ENCODE data around the gene SDR9C7. TPM values are rescaled to one million over a fixed set of nuclear protein-coding genes. Genes with fewer than 3 reads are reported as not detected.
"Not testable (repeated sequence)": the region's sequence is repeated elsewhere in the genome, so short reads cannot be mapped to it uniquely, and the experiment has no call there.

Gene SDR9C7
- polyA plus RNA-seq, 3 donors: not detected

DNA sequence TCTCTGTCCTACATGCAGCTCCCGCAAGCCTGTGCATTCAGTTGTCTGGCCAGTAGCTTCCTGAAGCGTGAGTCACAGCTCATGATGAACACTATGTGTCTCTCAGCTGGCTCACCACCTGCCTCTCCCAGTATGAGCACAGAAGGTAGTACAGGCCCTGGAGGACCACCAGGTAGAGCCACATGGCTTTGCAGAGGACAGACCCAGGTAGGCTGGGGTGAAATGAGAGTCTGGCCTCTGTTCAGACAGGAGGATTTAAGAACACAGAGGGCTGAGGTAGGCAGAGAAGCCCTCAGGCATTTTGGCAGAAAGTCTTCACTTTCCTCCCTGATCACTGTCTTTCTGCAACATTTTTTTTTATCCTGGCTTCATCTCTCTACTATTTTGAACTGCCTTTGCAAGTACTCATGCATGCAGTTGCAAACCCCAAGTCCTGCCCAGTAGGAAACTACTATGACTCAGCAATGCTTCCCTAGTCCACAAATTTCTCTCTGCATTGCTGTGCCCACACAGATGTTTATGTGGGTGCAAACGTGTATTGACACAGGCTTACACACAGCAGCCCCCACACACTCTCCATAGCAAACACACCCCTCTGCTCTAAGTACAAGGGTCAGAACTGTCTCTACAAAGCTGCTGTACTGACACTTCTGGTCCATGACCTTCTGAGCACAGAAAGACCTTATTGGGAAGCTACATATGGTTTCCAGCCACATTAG is 7.2 kb upstream of the SDR9C7 start:
- H3K9me3 ChIP-seq (replicated peaks in 1 of 2; ENCODE audit: control insufficient read depth in 1 of 2, insufficient read depth in 1 of 2, low read length in 2 of 2): no peaks in the 10 kb centered on the region
- H3K27me3 ChIP-seq (ENCODE audit: control insufficient read depth in 2 of 2, insufficient read depth in 2 of 2, low read length in 2 of 2): no peaks in the 10 kb centered on the region
- no peaks in the 10 kb centered on the region for H3K36me3 ChIP-seq (replicated peaks in 1 of 2; ENCODE audit: control insufficient read depth in 1 of 2, insufficient read depth in 2 of 2, low read length in 2 of 2)
- H3K79me2 ChIP-seq (ENCODE audit: insufficient read depth, low read length): no peaks in the 10 kb centered on the region
- Mint-ChIP-seq H3K27ac (peak overlapping the region in 1 of 7 donors; percentile 66), H3K27me3 (ENCODE audit: low read depth in 3 of 3) (peaks cover 1 to 5% (median 2%) of the 10 kb centered on the region in 3 donors), H3K36me3 (no peaks in the 10 kb centered on the region), H3K4me1 (peaks cover 18% of the 10 kb centered on the region), H3K4me3 (peak overlapping the region; percentile 17 to 60), H3K9me3 (peaks cover 0 to 10% (median 7%) of the 10 kb centered on the region in 7 donors)
- H3K4me3 ChIP-seq (replicated peaks in 1 of 3; ENCODE audit: low read depth in 2 of 3, low read length in 3 of 3): no peak overlapping the region
- no peaks in the 10 kb centered on the region for H4K20me1 ChIP-seq (ENCODE audit: insufficient read depth, low read length)
- H3K27ac ChIP-seq (ENCODE audit: low read depth in 1 of 2, low read length in 2 of 2): no peak overlapping the region
- H3K4me1 ChIP-seq (ENCODE audit: control insufficient read depth in 1 of 2, insufficient read depth in 2 of 2, low read length in 2 of 2): peaks cover 7 to 9% of the 10 kb centered on the region in 2 donors
- intact Hi-C loops (cut with micrococcal nuclease): no loop called here
- no peak overlapping the region for H3K9ac ChIP-seq (ENCODE audit: insufficient read depth, low read length, poor library complexity, severe bottlenecking)
- H2AFZ ChIP-seq (ENCODE audit: insufficient read depth, low read depth, low read length, poor library complexity, severe bottlenecking): no peak overlapping the region
- WGBS (ENCODE audit: insufficient coverage): 0% methylated on average over 2 of the region's 3 CpGs
- no peak for TF ChIP-seq CTCF (IDR thresholded peaks at IDR 0.05)
- DNase-seq: peak in 1 of 3 donors; percentile 15
- H3K4me2 ChIP-seq (replicated peaks; ENCODE audit: extremely low read depth, low read length, poor library complexity, severe bottlenecking): no peak overlapping the region

DNA sequence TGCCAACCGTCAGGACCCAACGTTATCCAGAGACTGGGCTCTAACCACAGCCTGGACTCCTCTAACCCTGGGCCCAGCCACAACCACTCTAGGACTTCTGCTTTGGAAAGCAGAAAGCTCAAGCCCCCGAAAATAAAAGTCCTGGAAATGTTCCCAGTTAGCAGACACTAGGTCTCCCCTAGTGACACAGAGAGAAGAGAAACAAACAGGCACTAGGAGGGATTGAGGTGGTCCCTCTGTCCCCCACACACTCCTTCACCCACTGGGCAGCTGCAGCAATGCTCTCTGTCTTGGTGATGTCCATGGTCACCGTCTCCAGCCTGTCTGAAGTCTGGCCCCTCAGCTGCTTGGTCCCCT is 6.7 kb upstream of the SDR9C7 start:
- intact Hi-C loops (cut with micrococcal nuclease); H3K27ac ChIP-seq (ENCODE audit: low read depth in 1 of 2, low read length in 2 of 2); H3K27ac Mint-ChIP-seq; DNase-seq; H3K4me3 ChIP-seq (replicated peaks in 1 of 3; ENCODE audit: low read depth in 2 of 3, low read length in 3 of 3); H3K9me3 Mint-ChIP-seq; H3K27me3 ChIP-seq (ENCODE audit: control insufficient read depth in 2 of 2, insufficient read depth in 2 of 2, low read length in 2 of 2); H3K36me3 ChIP-seq (replicated peaks in 1 of 2; ENCODE audit: control insufficient read depth in 1 of 2, insufficient read depth in 2 of 2, low read length in 2 of 2); H3K36me3 Mint-ChIP-seq; H4K20me1 ChIP-seq (ENCODE audit: insufficient read depth, low read length); H3K4me2 ChIP-seq (replicated peaks; ENCODE audit: extremely low read depth, low read length, poor library complexity, severe bottlenecking); H3K9ac ChIP-seq (ENCODE audit: insufficient read depth, low read length, poor library complexity, severe bottlenecking); H3K9me3 ChIP-seq (replicated peaks in 1 of 2; ENCODE audit: control insufficient read depth in 1 of 2, insufficient read depth in 1 of 2, low read length in 2 of 2); H2AFZ ChIP-seq (ENCODE audit: insufficient read depth, low read depth, low read length, poor library complexity, severe bottlenecking); H3K27me3 Mint-ChIP-seq (ENCODE audit: low read depth in 3 of 3); H3K79me2 ChIP-seq (ENCODE audit: insufficient read depth, low read length); H3K4me1 ChIP-seq (ENCODE audit: control insufficient read depth in 1 of 2, insufficient read depth in 2 of 2, low read length in 2 of 2): not testable (repeated sequence)
- Mint-ChIP-seq H3K4me1 (peaks cover 18% of the 10 kb centered on the region), H3K4me3 (peak overlapping the region in 1 of 2 donors; percentile 17)
- no CpG with 5 or more reads among the region's 4 CpGs for WGBS (ENCODE audit: insufficient coverage)
